ENCODE data around the gene PSMB9. TPM values are rescaled to one million over a fixed set of nuclear protein-coding genes. Genes with fewer than 3 reads are reported as not detected.

The PSMB9 gene
- total RNA-seq, 1 experiment from 2014 or later, result 66.0 TPM

DNA sequence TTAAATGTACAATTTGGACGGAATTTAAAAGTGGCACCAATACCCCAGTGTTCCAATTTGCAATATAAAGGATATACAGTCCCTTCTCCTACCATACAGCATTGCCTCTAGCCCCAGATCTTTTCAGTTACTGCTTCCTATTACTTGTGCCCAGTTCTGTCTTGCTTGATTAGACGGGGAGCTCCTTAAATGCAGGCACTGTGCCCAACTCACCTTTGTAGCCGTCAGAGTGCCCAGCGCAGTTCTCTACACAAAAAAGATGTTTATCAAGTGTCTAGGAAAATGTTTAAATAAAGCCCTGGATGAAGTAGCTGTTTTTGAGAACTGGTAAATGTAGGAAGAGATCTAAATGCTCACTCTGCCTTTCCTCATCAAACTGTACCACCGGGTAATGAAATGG lies 23.1 kb upstream of the PSMB9 start:
- Histone ChIP-seq H3K4me1 (replicated peaks) (no peaks in the 10 kb centered on the region), H3K4me3 (no peak overlapping the region), H3K9me3 (replicated peaks) (no peaks in the 10 kb centered on the region), H3K36me3 (peaks cover 75% of the 10 kb centered on the region), H3K27me3 (replicated peaks) (no peaks in the 10 kb centered on the region), H3K27ac (no peak overlapping the region)
- no peak for DNase-seq (ENCODE audit: low read depth in 1 of 2, low spot score in 2 of 2)

DNA sequence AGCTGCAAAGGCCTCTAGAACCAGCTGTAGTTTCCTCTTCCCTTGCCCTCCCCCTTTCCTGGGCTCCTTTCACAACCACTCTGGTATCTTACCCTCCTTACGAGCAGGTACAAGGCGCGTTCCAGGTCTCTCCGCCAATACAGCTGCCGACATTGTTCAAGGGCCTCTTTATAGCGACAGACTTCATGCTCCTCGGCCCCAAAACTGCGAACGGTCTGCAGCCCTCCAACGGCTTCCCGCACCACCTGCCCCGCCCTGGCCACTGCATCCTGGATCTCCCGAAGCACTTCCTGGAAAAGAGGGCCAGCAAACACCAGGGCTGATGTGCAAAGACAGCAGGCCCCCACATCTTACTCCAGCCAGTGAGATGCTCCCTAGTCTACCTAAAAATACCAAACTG lies 21.5 kb upstream of the PSMB9 start:
- Histone ChIP-seq H3K27me3 (replicated peaks) (no peaks in the 10 kb centered on the region), H3K4me1 (replicated peaks) (peaks cover 8% of the 10 kb centered on the region), H3K27ac (no peak overlapping the region), H3K9me3 (replicated peaks) (no peaks in the 10 kb centered on the region), H3K4me3 (no peak overlapping the region), H3K36me3 (peaks cover 89% of the 10 kb centered on the region)
- DNase-seq (ENCODE audit: low read depth in 1 of 2, low spot score in 2 of 2), result no peak

DNA sequence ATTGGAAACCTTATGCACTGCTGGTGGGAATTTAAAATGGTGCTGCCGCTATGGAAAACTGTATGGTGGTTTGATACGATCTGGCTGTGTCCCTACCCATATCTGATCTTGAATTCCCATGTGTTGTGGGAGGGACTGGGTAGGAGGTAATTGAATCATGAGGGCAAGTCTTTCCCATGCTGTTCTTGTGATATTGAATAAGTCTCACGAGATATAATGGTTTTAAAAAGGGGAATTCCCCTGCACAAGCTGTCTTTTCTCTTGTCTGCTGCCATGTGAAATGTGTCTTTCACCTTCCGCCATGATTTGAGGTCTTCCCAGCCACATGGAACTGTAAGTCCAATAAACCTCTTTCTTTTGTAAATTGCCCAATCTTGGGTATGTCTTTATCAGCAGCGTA lies 20.3 kb upstream of the PSMB9 start:
- peaks cover 86% of the 10 kb centered on the region for H3K36me3 ChIP-seq
- H3K27me3 ChIP-seq (replicated peaks), result no peaks in the 10 kb centered on the region
- H3K9me3 ChIP-seq (replicated peaks), result no peaks in the 10 kb centered on the region

DNA sequence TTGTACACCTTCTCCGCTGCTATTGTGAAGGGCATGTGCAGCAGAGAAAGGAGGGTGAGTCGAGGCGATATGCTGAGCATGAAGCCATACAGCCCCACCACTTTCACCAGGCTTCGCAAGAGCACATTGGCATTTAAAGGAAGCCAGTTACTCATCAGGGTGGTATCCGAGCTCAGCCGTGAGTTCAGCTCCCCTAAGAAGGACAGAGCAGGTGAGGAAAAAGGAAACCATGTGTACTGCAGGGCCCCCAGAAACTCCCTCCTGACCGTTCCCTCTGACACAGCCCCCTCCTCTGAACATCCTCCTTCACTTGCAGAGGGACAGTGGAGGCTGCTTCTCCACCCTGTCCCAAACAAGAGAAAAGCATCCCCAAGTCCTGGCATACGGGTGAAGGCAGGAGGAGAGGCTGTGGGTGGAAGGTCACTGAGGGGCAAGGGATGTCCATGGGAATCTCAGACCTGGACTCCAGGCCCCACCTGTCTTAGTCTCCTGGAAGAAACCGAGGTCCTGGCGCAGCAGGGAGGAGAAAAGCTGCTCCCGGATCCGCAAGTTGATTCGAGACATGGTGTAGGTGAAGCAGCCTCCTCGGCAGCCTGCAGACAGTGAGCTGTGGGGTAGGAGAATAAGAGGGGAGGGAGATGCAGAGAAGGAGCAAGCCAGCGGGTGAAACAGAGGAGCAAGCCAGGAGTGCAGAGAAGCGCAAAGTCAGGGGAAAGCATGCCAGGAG lies 18.7 kb upstream of the PSMB9 start:
- no peak overlapping the region for H3K4me3 ChIP-seq
- H3K27ac ChIP-seq, result no peak overlapping the region
- H3K4me1 ChIP-seq (replicated peaks), result peaks cover 13% of the 10 kb centered on the region
- no peak for DNase-seq (ENCODE audit: low read depth in 1 of 2, low spot score in 2 of 2)
- H3K36me3 ChIP-seq, result peaks cover 73% of the 10 kb centered on the region
- H3K27me3 ChIP-seq (replicated peaks), result no peaks in the 10 kb centered on the region
- no peaks in the 10 kb centered on the region for H3K9me3 ChIP-seq (replicated peaks)

More for the DNA sequence above, 20.3 kb upstream of the PSMB9 start:
- Histone ChIP-seq H3K4me3 (no peak overlapping the region), H3K27ac (no peak overlapping the region), H3K4me1 (replicated peaks) (peaks cover 13% of the 10 kb centered on the region)
- no peak for DNase-seq (ENCODE audit: low read depth in 1 of 2, low spot score in 2 of 2)

DNA sequence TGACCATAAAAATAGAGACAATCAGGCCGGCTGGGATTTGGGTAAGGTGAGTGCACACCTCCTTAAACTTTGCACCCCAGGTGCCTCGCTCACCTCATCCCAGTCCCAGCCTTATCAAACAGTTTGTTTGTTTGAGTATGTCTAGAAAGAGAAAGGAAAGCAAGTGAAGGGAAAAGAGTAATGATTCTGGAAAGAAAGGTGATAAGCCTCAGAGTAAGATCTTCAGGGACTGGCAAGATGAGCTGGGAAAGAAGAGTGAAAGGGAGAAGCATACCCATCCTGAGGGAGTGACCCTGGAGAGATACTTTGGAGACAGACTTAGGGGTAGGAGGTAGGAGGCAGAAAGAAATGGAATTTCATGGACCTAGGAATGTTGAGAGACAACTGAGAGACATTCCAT lies 17.1 kb upstream of the PSMB9 start:
- Histone ChIP-seq H3K36me3 (peaks cover 73% of the 10 kb centered on the region), H3K4me1 (replicated peaks) (peaks cover 13% of the 10 kb centered on the region), H3K27ac (no peak overlapping the region), H3K4me3 (no peak overlapping the region), H3K27me3 (replicated peaks) (no peaks in the 10 kb centered on the region), H3K9me3 (replicated peaks) (no peaks in the 10 kb centered on the region)
- DNase-seq (ENCODE audit: low read depth in 1 of 2, low spot score in 2 of 2), result no peak

DNA sequence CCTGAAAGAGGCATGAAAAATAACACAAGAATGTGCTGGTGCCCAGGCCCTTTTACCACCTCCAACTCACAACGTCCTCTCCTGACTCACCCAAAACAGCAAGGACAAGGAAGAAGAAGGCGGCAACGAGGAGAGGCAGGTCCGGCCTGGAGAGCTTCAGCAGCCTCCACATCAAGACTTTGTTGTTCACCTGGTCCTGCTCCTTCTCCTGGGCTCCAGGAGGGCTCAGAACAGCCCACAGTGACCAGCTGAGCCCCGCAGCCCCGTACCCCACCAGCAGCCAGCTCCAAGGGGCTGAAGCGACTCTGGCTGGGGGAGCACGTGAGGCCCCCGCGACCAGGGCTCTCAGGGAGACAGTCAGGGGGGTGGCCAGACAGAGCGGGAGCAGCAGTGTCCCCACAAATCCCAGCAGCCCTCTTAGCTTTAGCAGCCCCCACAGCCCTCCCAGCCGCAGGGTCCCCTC lies 16.3 kb upstream of the PSMB9 start:
- H3K9me3 ChIP-seq (replicated peaks), result no peaks in the 10 kb centered on the region

DNA sequence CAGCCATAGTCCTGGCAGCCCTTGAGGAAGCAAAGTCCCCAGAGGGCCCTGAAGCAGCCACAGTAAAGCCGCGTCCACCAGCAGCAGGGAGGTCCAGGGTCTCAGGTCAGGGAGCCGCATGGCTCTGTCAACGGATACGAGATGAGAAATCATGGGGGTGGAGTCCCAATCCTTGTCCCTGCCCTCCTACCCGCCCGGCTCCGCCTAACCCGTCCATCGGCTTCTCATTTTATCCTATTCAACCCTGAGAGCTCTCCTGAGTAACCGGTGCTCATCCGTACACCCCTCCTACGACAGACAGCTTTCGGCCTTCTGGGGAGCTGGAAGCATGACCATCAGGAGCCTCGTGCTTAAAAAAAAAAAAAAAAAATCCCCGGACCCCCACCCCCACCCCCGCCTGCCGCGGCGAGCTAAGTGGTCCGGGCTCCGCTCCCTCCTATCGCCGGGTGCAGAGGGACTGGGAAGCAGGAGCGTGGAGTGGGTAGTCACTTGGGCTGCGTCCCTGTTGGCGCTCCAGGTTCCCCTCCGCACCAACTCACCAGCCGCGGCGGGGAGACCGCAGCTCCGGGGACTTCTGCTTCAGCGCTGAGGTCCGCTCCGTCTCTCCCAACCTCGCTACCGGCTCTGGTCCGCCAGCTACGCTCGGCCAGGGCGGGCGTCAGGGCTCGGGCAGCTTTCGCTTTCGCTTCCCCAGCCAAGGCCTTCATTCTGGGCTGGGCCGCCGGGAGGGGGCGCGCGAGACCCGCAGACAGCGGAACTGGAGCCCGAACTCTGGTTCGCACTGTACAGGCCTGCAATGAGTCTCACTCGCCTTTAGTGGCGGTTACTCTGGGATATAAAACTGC lies 15.7 kb upstream of the PSMB9 start, which contains the start of gene TAP2:
TSS of gene TAP2 (minus strand) at position 626 of the 845 bp plus-strand sequence. CDS start at position 120, 506 bp downstream.
- no peaks in the 10 kb centered on the region for H3K27me3 ChIP-seq (replicated peaks)
- H3K36me3 ChIP-seq, result peaks cover 72% of the 10 kb centered on the region
- DNase-seq (ENCODE audit: low read depth in 1 of 2, low spot score in 2 of 2), result peak; percentile 95 to 97
- H3K4me1 ChIP-seq (replicated peaks), result peaks cover 21% of the 10 kb centered on the region
- peak within 1 kb of the TSS; percentile 71 for H3K27ac ChIP-seq
- no peaks in the 10 kb centered on the region for H3K9me3 ChIP-seq (replicated peaks)
- H3K4me3 ChIP-seq, result peak within 1 kb of the TSS; percentile 68

More for the DNA sequence above, 16.3 kb upstream of the PSMB9 start:
- peaks cover 73% of the 10 kb centered on the region for H3K36me3 ChIP-seq
- peak overlapping the region; percentile 68 for H3K4me3 ChIP-seq
- H3K27ac ChIP-seq, result peak overlapping the region; percentile 48
- peaks cover 15% of the 10 kb centered on the region for H3K4me1 ChIP-seq (replicated peaks)
- DNase-seq (ENCODE audit: low read depth in 1 of 2, low spot score in 2 of 2), result no peak
- no peaks in the 10 kb centered on the region for H3K27me3 ChIP-seq (replicated peaks)

DNA sequence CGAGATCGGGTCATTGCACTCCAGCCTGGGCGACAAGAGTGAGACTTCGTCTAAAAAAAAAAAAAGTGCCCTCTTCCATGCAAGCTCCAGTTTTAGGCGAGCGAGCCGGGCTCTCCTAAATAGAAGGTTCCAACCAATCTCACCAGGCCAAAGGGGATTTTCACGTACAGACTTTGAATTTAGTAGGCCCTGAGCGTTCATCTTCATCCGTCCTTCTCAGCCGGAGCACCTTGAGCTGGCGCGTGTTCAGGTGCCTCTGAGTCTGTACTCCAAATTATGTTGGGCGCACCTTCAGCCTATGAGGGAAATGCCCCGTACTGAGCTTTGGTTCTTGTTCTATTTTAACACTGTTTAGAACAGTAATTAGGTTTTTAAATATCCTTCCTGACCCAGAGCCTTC lies 14.6 kb upstream of the PSMB9 start:
- Histone ChIP-seq H3K27me3 (replicated peaks) (no peaks in the 10 kb centered on the region), H3K36me3 (peaks cover 69% of the 10 kb centered on the region), H3K4me1 (replicated peaks) (peaks cover 21% of the 10 kb centered on the region), H3K27ac (no peak overlapping the region), H3K4me3 (no peak overlapping the region), H3K9me3 (replicated peaks) (no peaks in the 10 kb centered on the region)
- DNase-seq (ENCODE audit: low read depth in 1 of 2, low spot score in 2 of 2), result no peak

DNA sequence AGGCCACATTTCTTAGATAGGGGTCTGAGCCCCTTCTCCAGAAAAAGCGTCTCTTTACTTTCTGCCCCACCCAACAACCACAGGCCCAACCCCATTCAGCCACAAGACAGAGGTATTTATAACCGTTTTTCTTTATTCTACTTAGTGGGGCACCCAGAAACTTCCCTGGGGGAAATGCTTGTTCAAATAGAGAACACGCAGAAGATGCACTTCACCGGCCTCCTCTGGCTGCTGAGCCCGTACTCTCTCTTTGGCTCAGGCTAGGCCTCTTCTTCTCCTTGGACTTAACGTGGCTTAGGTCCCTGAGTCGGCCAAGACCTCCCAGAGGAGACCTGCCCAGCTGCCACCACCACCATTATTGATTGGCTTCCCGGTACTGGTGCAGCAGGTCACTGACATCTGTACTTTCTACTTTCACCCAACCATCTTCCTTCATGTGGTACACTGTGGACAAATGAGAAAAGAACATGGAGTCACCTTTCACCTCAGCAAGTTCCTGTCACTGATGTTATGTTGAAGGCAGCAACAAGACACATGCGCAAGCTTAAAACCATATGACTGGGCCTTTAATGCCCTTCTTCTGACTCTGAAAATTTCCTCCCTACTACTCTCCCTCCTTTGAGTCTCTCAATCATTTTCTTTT lies 13.3 kb upstream of the PSMB9 start:
- no peaks in the 10 kb centered on the region for H3K9me3 ChIP-seq (replicated peaks)
- H3K4me3 ChIP-seq, result no peak overlapping the region
- H3K27ac ChIP-seq, result no peak overlapping the region
- H3K27me3 ChIP-seq (replicated peaks), result no peaks in the 10 kb centered on the region
- peaks cover 67% of the 10 kb centered on the region for H3K36me3 ChIP-seq
- no peak for DNase-seq (ENCODE audit: low read depth in 1 of 2, low spot score in 2 of 2)
- peaks cover 32% of the 10 kb centered on the region for H3K4me1 ChIP-seq (replicated peaks)

DNA sequence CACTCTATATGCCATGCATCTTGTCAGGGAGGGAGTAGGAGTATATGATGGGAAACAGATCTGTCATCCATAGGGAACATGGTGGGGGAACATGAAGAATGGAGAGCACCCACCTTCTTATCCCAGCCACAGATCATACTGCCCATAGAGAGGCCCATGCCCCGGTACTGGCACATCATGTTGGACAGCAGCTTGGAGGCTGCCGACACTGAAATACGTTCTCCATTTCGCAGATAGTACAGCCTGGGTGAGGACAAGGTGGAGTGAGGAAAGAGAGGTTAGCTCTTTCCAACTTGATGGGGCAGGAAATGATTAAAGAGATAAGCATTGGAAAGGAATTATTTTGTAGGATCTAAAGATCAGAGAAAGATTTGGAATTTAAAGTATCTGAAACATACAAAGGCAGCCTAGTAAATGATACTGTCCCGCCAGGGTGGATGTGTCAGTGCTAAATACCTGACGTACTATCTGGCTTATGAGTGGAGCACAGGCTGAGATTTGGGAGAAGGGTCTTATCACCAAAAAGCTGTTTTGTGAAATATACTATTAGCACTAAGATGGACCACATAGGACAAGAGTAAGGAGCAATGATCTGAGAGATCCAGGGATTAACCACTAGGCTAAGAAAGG lies 11.9 kb upstream of the PSMB9 start:
- Histone ChIP-seq H3K27ac (no peak overlapping the region), H3K36me3 (peaks cover 67% of the 10 kb centered on the region), H3K4me1 (replicated peaks) (peaks cover 29% of the 10 kb centered on the region), H3K27me3 (replicated peaks) (no peaks in the 10 kb centered on the region), H3K4me3 (no peak overlapping the region), H3K9me3 (replicated peaks) (no peaks in the 10 kb centered on the region)
- DNase-seq (ENCODE audit: low read depth in 1 of 2, low spot score in 2 of 2), result no peak

DNA sequence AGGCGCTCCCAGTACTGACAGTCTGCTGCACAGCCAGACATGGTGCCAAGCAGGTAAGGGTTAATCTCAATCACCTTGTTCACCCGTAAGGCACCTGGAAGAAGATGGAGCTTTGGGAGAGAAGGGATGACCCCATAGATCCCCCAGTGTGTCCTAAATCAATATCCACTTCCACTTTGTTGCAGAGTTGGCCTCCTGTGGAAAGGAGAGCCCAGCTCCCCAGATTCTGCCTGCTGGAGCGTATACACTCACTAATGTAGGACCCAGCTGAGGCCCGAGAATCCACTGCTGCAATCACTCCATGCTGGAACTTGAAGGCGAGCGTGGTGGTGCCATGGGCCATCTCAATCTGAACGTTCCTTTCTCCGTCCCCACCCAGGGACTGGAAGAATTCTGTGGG lies 11.3 kb upstream of the PSMB9 start:
- no peaks in the 10 kb centered on the region for H3K9me3 ChIP-seq (replicated peaks)
- H3K4me1 ChIP-seq (replicated peaks), result peaks cover 23% of the 10 kb centered on the region
- H3K27ac ChIP-seq, result no peak overlapping the region
- DNase-seq (ENCODE audit: low read depth in 1 of 2, low spot score in 2 of 2), result no peak
- H3K36me3 ChIP-seq, result peaks cover 69% of the 10 kb centered on the region
- H3K4me3 ChIP-seq, result no peak overlapping the region; the same call in 1 of the 2 replicates
- H3K27me3 ChIP-seq (replicated peaks), result no peaks in the 10 kb centered on the region

DNA sequence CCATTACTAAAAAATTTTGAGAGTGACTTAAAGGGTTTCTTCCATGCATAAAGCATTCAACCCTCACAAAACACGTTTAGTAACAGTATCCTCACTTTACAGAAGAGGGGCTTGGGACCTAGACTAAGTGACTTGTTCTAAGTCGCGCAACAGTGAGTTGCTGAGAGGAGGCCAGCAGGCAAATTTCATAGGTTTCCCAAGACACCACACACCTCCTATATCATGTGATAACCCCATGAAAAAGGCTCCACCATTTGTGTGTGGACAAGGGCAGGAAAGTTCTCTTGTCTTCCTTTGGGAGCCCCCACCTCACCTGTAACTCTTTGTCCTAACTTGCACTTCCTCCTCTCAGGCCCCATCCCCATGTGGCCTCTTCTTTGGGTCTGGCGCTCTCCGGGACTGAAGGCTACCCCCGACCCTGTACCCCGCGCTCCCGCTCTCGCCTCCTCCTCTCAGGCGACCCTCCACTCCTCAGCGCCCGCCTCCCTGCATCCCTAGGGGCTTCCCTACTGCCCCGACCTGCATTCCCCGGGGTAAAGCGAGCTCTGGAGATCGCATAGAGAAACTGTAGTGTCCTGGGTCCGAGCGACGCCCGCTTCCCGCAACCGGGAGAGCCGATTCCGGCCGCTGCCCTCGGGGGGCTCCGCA lies 10.5 kb upstream of the PSMB9 start:
- H3K4me3 ChIP-seq, result peak overlapping the region; percentile 68
- no peak for DNase-seq (ENCODE audit: low read depth in 1 of 2, low spot score in 2 of 2)
- peaks cover 73% of the 10 kb centered on the region for H3K36me3 ChIP-seq

More for the DNA sequence above, 10.5 kb upstream of the PSMB9 start:
- H3K9me3 ChIP-seq (replicated peaks), result no peaks in the 10 kb centered on the region
- no peaks in the 10 kb centered on the region for H3K27me3 ChIP-seq (replicated peaks)
- peaks cover 19% of the 10 kb centered on the region for H3K4me1 ChIP-seq (replicated peaks)
- peak overlapping the region; percentile 93 for H3K27ac ChIP-seq

Measured in SJSA1 (cell line).